GM18867 (cell line): ENCODE data around the gene CNIH3.

ENCODE experiments used
- ATAC-seq: cut with Tn5 transposase; IDR thresholded peaks from one replicate; pipeline ENCODE4 v1.9.1; 2021; ENCODE audit warnings: mild to moderate bottlenecking, moderate library complexity; ENCODE audit not compliant: unreplicated experiment

Gene CNIH3

DNA sequence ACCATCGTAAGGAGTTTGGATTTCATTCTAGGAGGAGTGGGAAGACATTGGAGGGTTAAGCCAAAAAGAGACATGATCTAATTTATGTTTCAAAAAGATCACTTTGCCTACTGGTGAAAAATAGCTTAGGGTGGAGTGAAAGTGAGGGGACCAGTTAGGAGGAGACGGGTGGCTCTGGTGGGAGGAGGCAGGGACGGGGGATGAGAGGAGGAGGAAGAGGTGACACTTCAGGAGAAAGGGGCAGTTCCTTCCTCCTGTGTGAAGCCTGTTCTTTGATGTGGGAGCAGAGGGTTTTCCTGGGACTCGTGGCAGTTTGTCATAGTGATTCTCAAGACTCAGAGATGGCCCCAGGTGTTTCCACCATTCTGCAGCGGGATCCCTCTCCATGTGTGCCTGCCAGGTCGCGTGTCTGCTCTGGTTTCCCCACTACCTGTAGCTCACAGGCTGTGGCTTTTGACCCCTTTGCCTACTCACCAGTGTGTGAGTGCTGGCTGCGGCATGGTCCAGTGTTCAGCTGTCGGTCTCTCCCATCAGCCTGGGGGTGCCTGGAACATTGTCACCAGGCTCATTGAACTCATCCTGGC, 102.4 kb downstream of the CNIH3 start:
- no peak for ATAC-seq

GRCh38 chr1:224719716-224720115, 103.6 kb downstream of the CNIH3 start:
- no peak for ATAC-seq

DNA sequence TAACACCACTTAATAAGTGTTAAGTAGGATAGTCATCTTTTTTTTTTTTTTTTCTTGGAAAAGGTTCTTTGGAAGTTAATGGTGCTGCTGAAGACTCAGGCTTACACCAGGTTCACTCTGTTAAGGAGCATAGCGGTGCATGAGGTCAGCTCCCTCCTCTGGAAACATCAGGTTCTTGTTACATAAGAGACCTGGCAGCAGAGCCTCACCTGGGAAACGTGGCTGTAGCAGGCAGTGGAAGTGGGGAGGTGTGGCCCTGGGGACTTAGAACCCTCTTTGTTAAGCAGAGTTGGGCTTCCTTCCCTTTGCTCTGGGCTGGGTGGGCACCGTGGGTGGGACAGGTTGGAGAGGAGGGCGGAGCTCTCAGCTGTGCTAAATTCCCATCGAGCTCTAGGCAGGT, 104.1 kb downstream of the CNIH3 start:
- ATAC-seq: no peak

GRCh38 chr1:224721000-224721399, 104.9 kb downstream of the CNIH3 start:
- ATAC-seq: no peak

- no peak for ATAC-seq
These were observed 106.7 kb downstream of the CNIH3 start for GRCh38 chr1:224722838-224723237.

- ATAC-seq: no peak
These were observed 108.4 kb downstream of the CNIH3 start for GRCh38 chr1:224724566-224724965.

GRCh38 chr1:224726441-224727182, 110.5 kb downstream of the CNIH3 start:
- ATAC-seq: no peak

- ATAC-seq: no peak
These were observed 111.5 kb downstream of the CNIH3 start for GRCh38 chr1:224727351-224728289.

DNA sequence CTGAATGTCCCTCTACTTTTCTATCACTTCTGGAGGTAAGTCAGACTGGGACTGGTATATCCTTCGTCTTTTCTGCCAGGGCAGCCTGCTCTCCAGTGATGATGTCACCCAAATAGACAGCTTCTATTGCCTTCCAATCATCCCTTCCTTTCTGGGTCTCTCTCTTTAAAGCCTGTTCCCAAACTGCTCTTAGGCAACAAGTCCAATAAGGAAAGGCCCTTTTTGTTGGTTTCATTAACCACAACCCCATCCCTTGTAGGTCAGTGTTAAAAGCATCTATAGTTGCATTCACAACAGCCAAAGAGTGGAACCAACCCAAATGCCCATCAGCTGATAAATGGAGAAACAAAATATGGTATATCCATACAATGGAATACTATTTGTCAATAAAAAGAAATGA, 114.4 kb downstream of the CNIH3 start:
- ATAC-seq: no peak

DNA sequence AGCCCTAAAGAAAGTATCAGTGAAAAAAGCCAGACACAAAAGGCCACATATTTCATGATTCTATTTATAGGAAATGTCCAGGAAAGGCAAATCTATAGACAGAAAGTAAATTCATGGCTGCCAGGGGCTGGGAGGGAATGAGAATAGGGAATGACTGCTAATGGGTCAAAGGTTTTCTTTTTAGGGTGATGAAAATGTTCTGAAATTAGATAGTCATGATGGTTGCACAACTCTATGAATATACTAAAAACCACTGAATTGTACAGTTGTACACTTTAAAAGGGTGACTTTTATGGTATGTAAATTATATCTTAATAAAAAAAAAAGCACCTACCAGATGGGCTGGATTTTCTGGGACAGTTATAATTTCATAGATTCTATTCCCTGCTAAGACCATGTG, 114.8 kb downstream of the CNIH3 start:
- no peak for ATAC-seq

- ATAC-seq: no peak
These were observed 115.5 kb downstream of the CNIH3 start for GRCh38 chr1:224731633-224732032.

- no peak for ATAC-seq
These were observed 116.4 kb downstream of the CNIH3 start for GRCh38 chr1:224732377-224733026.

- ATAC-seq: peak; percentile 69
These were observed 117.2 kb downstream of the CNIH3 start for GRCh38 chr1:224733027-224733911.

DNA sequence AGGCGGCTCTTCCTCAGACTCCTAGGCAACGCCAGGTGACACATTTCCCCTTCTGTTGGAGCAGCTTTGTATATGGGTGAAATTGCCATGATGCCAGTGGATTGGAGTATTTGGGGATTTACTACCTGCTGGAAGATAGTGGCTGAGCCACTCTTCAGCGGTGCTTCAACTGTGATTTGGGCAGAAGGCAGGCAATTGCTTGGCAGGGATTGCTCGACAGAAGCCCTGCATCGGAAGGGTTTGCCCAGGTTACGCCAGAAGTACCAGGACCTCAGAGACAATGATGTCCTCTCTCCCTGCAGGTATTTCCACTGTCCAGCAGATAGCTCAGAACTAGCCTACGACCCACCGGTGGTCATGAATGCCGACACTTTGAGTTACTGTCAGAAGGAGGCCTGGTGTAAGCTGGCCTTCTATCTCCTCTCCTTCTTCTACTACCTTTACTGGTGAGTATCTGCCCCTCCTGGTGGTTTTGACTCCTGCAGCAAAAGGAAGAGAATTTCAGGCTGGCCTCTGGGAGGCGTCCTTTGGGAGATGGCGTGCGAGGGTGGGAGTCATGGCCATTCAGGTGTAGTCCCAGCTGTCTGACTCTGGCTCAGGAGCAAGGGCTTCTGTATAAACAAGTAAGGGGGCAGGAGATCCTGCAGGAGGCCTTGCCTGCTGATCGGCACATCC, 118.3 kb downstream of the CNIH3 start:
- ATAC-seq: no peak

GRCh38 chr1:224735159-224735558, 119.0 kb downstream of the CNIH3 start:
- ATAC-seq: no peak

DNA sequence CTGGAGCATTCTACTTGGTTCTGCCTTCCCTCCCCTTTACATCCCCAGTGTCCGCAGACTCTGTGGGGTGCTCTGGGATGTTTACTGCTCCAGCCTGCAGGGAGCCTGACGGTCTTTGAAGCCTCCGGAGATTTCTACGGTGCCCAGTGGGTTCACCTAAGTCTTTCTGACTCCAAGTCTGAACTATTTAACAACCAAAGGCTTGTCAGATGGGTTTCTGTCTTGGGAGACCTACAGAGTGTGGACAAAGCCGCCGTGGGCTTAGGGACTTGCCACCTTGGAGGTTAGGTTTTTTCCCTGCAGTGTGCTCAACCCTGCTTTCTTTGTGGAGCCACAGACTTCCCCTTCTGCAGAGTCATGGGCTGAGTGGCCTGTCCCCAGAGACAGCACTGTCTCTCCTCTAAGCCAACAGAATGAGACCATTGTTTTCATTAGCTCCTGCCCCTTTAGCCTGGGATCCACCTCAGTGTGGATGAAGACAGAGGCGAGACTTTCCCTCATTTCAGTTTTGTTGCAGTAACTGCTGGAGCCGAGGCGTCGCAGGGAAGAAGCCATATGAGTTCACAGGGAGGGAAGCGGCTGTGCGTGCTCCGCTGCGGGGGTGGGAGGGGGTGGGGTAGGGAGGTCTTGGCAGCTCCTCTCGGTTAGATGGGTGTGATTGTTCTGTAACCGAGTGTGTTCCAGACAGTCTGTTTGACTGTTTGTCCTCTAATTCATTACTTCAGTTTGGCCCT, 120.7 kb downstream of the CNIH3 start:
- ATAC-seq: peak; percentile 34

DNA sequence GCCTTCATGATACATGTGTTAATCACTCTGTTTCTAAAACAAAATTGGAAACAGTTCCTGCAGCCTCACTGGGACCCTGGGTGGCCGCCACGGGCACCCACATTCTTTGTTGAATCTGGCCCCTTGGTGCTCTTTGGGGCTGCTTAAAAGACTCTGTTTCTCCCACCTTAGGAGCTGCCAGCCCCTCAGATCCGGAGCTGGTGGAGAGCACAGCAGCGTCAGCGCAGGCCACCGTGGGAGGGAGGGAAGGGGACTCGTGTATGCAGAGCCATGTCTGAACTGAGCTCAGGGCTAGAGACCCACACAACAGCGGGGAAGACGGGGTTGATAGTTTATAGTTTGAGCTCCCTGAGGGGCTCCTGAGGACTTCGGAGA, 121.2 kb downstream of the CNIH3 start:
- no peak for ATAC-seq

GRCh38 chr1:224739303-224739996, 123.3 kb downstream of the CNIH3 start:
- peak; percentile 17 for ATAC-seq
